H9 (cell line): Measurements from ENCODE around the gene ARHGAP9. TPM values are rescaled to one million over a fixed set of nuclear protein-coding genes. Genes with fewer than 3 reads are reported as not detected.

Experiments
- DNase-seq: peaks from one replicate; pipeline ENCODE4 v3.0.0-alpha.2; 2017
- H2AFZ ChIP-seq: one replicate; pipeline ENCODE4 v1.6.1; 2013; ENCODE audit warnings: mild to moderate bottlenecking, low read length, control low read depth, moderate library complexity
- H2AK5ac ChIP-seq: 2 replicates; pipeline ENCODE4 v1.6.1; 2013; ENCODE audit warnings: low read length, control low read depth, mixed read lengths; ENCODE audit not compliant: insufficient read length
- H2BK120ac ChIP-seq: one replicate; pipeline ENCODE4 v1.6.1; 2013; ENCODE audit warnings: low read depth, mild to moderate bottlenecking, low read length, control low read depth, inconsistent platforms; ENCODE audit not compliant: poor library complexity, severe bottlenecking
- H2BK12ac ChIP-seq: 2 replicates; pipeline ENCODE4 v1.6.1; 2013; ENCODE audit warnings: low read length, control low read depth, mixed read lengths, low read depth; ENCODE audit not compliant: insufficient read length
- H2BK15ac ChIP-seq: 2 replicates; pipeline ENCODE4 v1.6.1; 2013; ENCODE audit warnings: low read depth, low read length, control low read depth
- H2BK20ac ChIP-seq: one replicate; pipeline ENCODE4 v1.6.1; 2013; ENCODE audit warnings: low read depth, mild to moderate bottlenecking, low read length, control low read depth, inconsistent platforms; ENCODE audit not compliant: poor library complexity, severe bottlenecking
- H2BK5ac ChIP-seq: 2 replicates; pipeline ENCODE4 v1.6.1; 2013; ENCODE audit warnings: low read length, control low read depth, mixed read lengths; ENCODE audit not compliant: insufficient read length
- H3K14ac ChIP-seq: 2 replicates; pipeline ENCODE4 v1.6.1; 2013; ENCODE audit warnings: low read length, control low read depth; ENCODE audit not compliant: insufficient read depth
- H3K18ac ChIP-seq: 2 replicates; pipeline ENCODE4 v1.6.1; 2013; ENCODE audit warnings: low read depth, mild to moderate bottlenecking, mixed read lengths, low read length, control low read depth; ENCODE audit not compliant: insufficient read length
- H3K23ac ChIP-seq: 2 replicates; pipeline ENCODE4 v1.6.1; 2013; ENCODE audit warnings: low read length, control low read depth, mixed read lengths, low read depth; ENCODE audit not compliant: insufficient read length
- H3K23me2 ChIP-seq: 2 replicates; pipeline ENCODE4 v1.6.1; 2013; ENCODE audit warnings: low read depth, mild to moderate bottlenecking, mixed read lengths, low read length, control low read depth; ENCODE audit not compliant: insufficient read length, poor library complexity, severe bottlenecking
- H3K27ac ChIP-seq: 2 replicates; pipeline ENCODE4 v1.5.1; 2013; ENCODE audit warnings: low read length, control low read depth, mixed read lengths, low read depth; ENCODE audit not compliant: insufficient read length
- H3K27me3 ChIP-seq: 2 replicates; pipeline ENCODE4 v1.6.1; 2013; ENCODE audit warnings: low read length, control low read depth, inconsistent platforms; ENCODE audit not compliant: insufficient read depth
- H3K4ac ChIP-seq: 2 replicates; pipeline ENCODE4 v1.6.1; 2013; ENCODE audit warnings: low read depth, mild to moderate bottlenecking, control low read depth, inconsistent platforms, low read length, moderate library complexity
- H3K4me1 ChIP-seq: 2 replicates; pipeline ENCODE4 v1.6.1; 2013; ENCODE audit warnings: low read length, control low read depth, inconsistent platforms; ENCODE audit not compliant: insufficient read depth
- H3K4me2 ChIP-seq: 2 replicates; pipeline ENCODE4 v1.6.1; 2013; ENCODE audit warnings: low read length, control low read depth, mixed read lengths; ENCODE audit not compliant: insufficient read length, insufficient read depth
- H3K56ac ChIP-seq: 2 replicates; pipeline ENCODE4 v1.6.1; 2013; ENCODE audit warnings: low read depth, mild to moderate bottlenecking, mixed read lengths, low read length, control low read depth; ENCODE audit not compliant: insufficient read length
- H3K79me1 ChIP-seq: 2 replicates; pipeline ENCODE4 v1.6.1; 2013; ENCODE audit warnings: low read depth, mild to moderate bottlenecking, moderate library complexity, low read length, control low read depth, inconsistent platforms; ENCODE audit not compliant: insufficient read depth, poor library complexity, severe bottlenecking
- H3K79me2 ChIP-seq: 2 replicates; pipeline ENCODE4 v1.6.1; 2013; ENCODE audit warnings: low read length, control low read depth, inconsistent platforms; ENCODE audit not compliant: insufficient read depth
- H3K9ac ChIP-seq: 2 replicates; pipeline ENCODE4 v1.6.1; 2013; ENCODE audit warnings: low read length, control low read depth, mixed read lengths; ENCODE audit not compliant: insufficient read length; ENCODE audit errors: extremely low read depth
- H3K9me3 ChIP-seq: one replicate; pipeline ENCODE4 v1.6.1; 2013; ENCODE audit warnings: low read depth, low read length, inconsistent platforms; ENCODE audit not compliant: control insufficient read depth
- H3T11ph ChIP-seq: one replicate; pipeline ENCODE4 v1.6.1; 2013; ENCODE audit warnings: mild to moderate bottlenecking, low read length, control low read depth, inconsistent platforms
- H4K20me1 ChIP-seq: one replicate; pipeline ENCODE4 v1.6.1; 2013; ENCODE audit not compliant: control insufficient read depth, insufficient read length, insufficient read depth
- H4K5ac ChIP-seq: 2 replicates; pipeline ENCODE4 v1.6.1; 2013; ENCODE audit warnings: low read depth, mild to moderate bottlenecking, mixed read lengths, low read length, control low read depth; ENCODE audit not compliant: insufficient read length
- H4K8ac ChIP-seq: replicated peaks from 2 replicates; pipeline ENCODE4 v1.6.1; 2013; ENCODE audit warnings: low read length, control low read depth, mixed read lengths, low read depth; ENCODE audit not compliant: insufficient read length
- H4K91ac ChIP-seq: 2 replicates; pipeline ENCODE4 v1.6.1; 2013; ENCODE audit warnings: low read depth, mild to moderate bottlenecking, moderate library complexity, mixed read lengths, low read length, control low read depth; ENCODE audit not compliant: insufficient read length
- H3K27ac Mint-ChIP-seq, 3 experiments: 2 replicates in 2 of 3; 3 replicates in 1 of 3; pipeline ENCODE4 v1.8.0; 2020 to 2021; ENCODE audit warnings: mixed read lengths in 3 of 3, mild to moderate bottlenecking in 1 of 3, moderate library complexity in 1 of 3
- H3K27me3 Mint-ChIP-seq: 2 replicates; pipeline ENCODE4 v1.8.0; 2021; ENCODE audit warnings: low read depth, mild to moderate bottlenecking, moderate library complexity, mixed read lengths
- H3K36me3 Mint-ChIP-seq, 3 experiments: 2 replicates in 2 of 3; 3 replicates in 1 of 3; pipeline ENCODE4 v1.8.0; 2020 to 2021; ENCODE audit warnings: low read depth in 3 of 3, mixed read lengths in 3 of 3; ENCODE audit not compliant: insufficient read depth in 1 of 3
- H3K4me1 Mint-ChIP-seq, 2 experiments: 2 replicates each; pipeline ENCODE4 v1.8.0; 2020; ENCODE audit warnings: mixed read lengths in 2 of 2
- H3K4me3 Mint-ChIP-seq, 2 experiments: 2 replicates in 1 of 2; 3 replicates in 1 of 2; pipeline ENCODE4 v1.8.0; 2020 to 2021; ENCODE audit warnings: mild to moderate bottlenecking in 2 of 2, mixed read lengths in 2 of 2, moderate library complexity in 1 of 2
- H3K9me3 Mint-ChIP-seq, 2 experiments: 2 replicates in 1 of 2; 3 replicates in 1 of 2; pipeline ENCODE4 v1.8.0; 2020; ENCODE audit warnings: mild to moderate bottlenecking in 2 of 2, mixed read lengths in 2 of 2, moderate library complexity in 1 of 2
- WGBS: extraction: QIAGEN DNeasy Blood & Tissue Kit; methylation state at CpG from one replicate; pipeline ENCODE4 v1.1.7; 2013; ENCODE audit warnings: missing lambda C conversion rate, low lambda C conversion rate, mixed read lengths; ENCODE audit not compliant: insufficient read length; ENCODE audit errors: extremely low coverage; 5-methylcytosine and 5-hydroxymethylcytosine counted together
- total RNA-seq: library from RNA; stranded (reverse); gene quantifications from 2 replicates; pipeline ENCODE4 v1.2.1, GENCODE V29; 2021
- TF ChIP-seq, protein P1 (sequence below): fragments of 200-600 bp; sonication (generic); conservative IDR thresholded peaks from 3 replicates; pipeline ENCODE4 v1.8.0; 2021; ENCODE audit warnings: antibody characterized with exemption, mild to moderate bottlenecking

ARHGAP9 gene
- total RNA-seq, 1 experiment from 2014 or later = 3.7 TPM

DNA sequence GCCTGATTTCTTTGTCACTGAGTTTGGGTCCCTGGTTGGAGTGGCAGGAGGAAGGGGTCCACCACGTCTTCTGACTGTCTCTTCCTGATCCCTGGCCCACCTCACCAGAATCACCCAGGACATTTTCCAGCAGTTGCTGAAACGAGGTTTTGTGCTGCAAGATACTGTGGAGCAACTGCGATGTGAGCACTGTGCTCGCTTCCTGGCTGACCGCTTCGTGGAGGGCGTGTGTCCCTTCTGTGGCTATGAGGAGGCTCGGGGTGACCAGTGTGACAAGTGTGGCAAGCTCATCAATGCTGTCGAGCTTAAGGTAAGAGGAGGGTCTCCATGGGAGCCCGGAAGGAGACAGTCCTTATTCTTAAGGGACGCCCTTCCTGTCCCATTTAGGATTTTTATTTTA, 20.5 kb upstream of the ARHGAP9 start:
- Histone ChIP-seq H3K23me2 (no peaks in the 10 kb centered on the region), H2BK20ac (no peak overlapping the region), H3K23ac (no peak overlapping the region), H3K4me2 (no peak overlapping the region), H3K27ac (no peak overlapping the region), H3K4me1 (no peaks in the 10 kb centered on the region), H3K14ac (no peak overlapping the region), H3T11ph (no peak overlapping the region), H3K79me1 (no peaks in the 10 kb centered on the region), H4K91ac (no peak overlapping the region), H2AFZ (no peak overlapping the region), H2BK5ac (no peak overlapping the region), H2BK12ac (no peak overlapping the region), H4K8ac (no peak overlapping the region), H3K27me3 (no peaks in the 10 kb centered on the region), H3K9ac (no peak overlapping the region), H3K9me3 (no peaks in the 10 kb centered on the region), H3K4ac (no peak overlapping the region), H2BK15ac (no peak overlapping the region), H2BK120ac (no peak overlapping the region), H4K5ac (no peak overlapping the region), H4K20me1 (no peaks in the 10 kb centered on the region), H3K18ac (no peak overlapping the region), H3K79me2 (no peaks in the 10 kb centered on the region), H2AK5ac (no peak overlapping the region), H3K56ac (no peak overlapping the region)
- WGBS = no CpG with 5 or more reads among the region's 11 CpGs
- DNase-seq = no peak
- peaks cover 83 to 97% (median 89%) of the 10 kb centered on the region in 3 experiments for H3K36me3 Mint-ChIP-seq
- TF ChIP-seq, protein P1, sequence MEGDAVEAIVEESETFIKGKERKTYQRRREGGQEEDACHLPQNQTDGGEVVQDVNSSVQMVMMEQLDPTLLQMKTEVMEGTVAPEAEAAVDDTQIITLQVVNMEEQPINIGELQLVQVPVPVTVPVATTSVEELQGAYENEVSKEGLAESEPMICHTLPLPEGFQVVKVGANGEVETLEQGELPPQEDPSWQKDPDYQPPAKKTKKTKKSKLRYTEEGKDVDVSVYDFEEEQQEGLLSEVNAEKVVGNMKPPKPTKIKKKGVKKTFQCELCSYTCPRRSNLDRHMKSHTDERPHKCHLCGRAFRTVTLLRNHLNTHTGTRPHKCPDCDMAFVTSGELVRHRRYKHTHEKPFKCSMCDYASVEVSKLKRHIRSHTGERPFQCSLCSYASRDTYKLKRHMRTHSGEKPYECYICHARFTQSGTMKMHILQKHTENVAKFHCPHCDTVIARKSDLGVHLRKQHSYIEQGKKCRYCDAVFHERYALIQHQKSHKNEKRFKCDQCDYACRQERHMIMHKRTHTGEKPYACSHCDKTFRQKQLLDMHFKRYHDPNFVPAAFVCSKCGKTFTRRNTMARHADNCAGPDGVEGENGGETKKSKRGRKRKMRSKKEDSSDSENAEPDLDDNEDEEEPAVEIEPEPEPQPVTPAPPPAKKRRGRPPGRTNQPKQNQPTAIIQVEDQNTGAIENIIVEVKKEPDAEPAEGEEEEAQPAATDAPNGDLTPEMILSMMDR = no peak
- H3K4me1 Mint-ChIP-seq = peaks cover 0 to 2% of the 10 kb centered on the region in 2 experiments; a peak in 2 of 4 replicates
- no peak overlapping the region for H3K4me3 Mint-ChIP-seq
- H3K27ac Mint-ChIP-seq = no peak overlapping the region; a peak in 1 of 7 replicates
- H3K9me3 Mint-ChIP-seq = peaks cover 0 to 3% of the 10 kb centered on the region in 2 experiments; a peak in 1 of 5 replicates
- H3K27me3 Mint-ChIP-seq = no peaks in the 10 kb centered on the region
